Neuron (in vitro differentiated cells): ENCODE measurements around the gene ELF1.

Experiments used
- H2AFZ ChIP-seq: one replicate; pipeline ENCODE4 v1.6.1; 2013; ENCODE audit warnings: low read depth, mild to moderate bottlenecking, inconsistent platforms, low read length, moderate library complexity
- H3K27me3 ChIP-seq: one replicate; pipeline ENCODE4 v1.6.1; 2013; ENCODE audit warnings: low read length; ENCODE audit not compliant: insufficient read depth
- H3K36me3 ChIP-seq: one replicate; pipeline ENCODE4 v1.6.1; 2013; ENCODE audit warnings: low read length; ENCODE audit not compliant: insufficient read depth
- H3K4me1 ChIP-seq: one replicate; pipeline ENCODE4 v1.6.1; 2013; ENCODE audit warnings: low read length; ENCODE audit not compliant: insufficient read depth
- H3K4me3 ChIP-seq: 2 replicates; pipeline ENCODE4 v1.5.1; 2013; ENCODE audit warnings: mild to moderate bottlenecking, low read length, moderate library complexity
- H3K9me3 ChIP-seq: one replicate; pipeline ENCODE4 v1.6.1; 2013; ENCODE audit warnings: low read length

Gene ELF1

DNA sequence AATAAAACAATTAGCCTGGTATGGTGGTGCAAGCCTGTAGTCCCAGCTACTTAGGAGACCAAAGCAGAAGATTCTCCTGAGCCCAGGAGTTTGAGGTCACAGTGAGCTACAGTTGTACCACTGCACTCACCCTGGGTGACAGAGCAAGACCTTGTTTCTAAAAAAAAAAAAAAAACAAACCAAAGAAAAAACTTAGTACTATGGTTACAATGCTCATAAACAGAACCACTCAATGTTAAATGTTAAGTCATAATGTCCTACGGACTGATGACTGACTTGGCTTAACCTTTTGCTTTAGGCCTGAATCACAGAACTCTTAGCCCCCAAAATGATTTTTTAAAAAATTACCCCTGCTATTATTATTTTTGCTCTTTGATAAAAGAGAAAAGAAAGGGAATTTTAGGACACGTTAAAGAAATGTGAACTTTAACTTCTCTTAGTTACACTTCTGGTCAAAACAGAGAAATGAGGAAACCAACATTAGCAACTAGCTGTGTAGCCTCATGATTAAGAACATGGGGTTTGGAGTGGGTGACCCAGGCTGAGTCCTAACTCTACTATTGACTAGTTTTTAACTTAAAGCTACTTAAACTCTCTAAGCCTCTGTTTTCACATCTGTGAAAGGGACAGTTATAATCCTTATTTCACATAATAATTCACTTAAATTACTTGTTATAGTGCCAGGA, 13.7 kb upstream of the ELF1 start:
- Histone ChIP-seq H3K36me3 (no peaks in the 10 kb centered on the region), H3K9me3 (no peaks in the 10 kb centered on the region)

DNA sequence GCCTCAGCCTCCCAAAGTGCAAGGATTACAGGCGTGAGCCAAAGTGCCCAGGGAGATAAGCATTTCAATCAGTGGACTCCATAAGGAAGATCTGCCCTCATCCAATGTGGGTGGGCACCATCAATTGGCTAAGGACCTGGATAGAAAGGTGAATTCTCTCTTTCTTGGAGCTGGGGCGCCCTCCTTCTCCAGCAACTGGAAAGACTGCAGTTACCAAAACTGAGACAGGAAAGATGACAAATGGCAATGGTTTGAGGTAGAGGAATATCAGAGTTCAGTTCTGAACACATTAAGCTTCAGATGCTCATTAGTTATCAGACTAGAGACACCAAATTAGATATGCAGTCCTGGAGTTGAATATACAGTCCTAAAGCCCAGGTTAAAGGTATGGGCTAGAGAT, 10.5 kb upstream of the ELF1 start:
- Histone ChIP-seq H3K27me3 (no peaks in the 10 kb centered on the region), H3K4me1 (no peaks in the 10 kb centered on the region), H3K4me3 (no peak overlapping the region), H3K9me3 (no peaks in the 10 kb centered on the region), H2AFZ (no peak overlapping the region), H3K36me3 (no peaks in the 10 kb centered on the region)

More for the DNA sequence above, 13.7 kb upstream of the ELF1 start:
- H3K4me3 ChIP-seq, result no peak overlapping the region
- H3K4me1 ChIP-seq, result peaks cover 5% of the 10 kb centered on the region
- no peak overlapping the region for H2AFZ ChIP-seq
- H3K27me3 ChIP-seq, result no peaks in the 10 kb centered on the region

- no peaks in the 10 kb centered on the region for H3K4me1 ChIP-seq
- no peak overlapping the region for H3K4me3 ChIP-seq
- H3K36me3 ChIP-seq, result no peaks in the 10 kb centered on the region
- H2AFZ ChIP-seq, result no peak overlapping the region
- no peaks in the 10 kb centered on the region for H3K27me3 ChIP-seq
- no peaks in the 10 kb centered on the region for H3K9me3 ChIP-seq
These were observed 8.9 kb upstream of the ELF1 start for GRCh38 chr13:41028051-41028450.

- no peaks in the 10 kb centered on the region for H3K27me3 ChIP-seq
- H3K4me1 ChIP-seq, result no peaks in the 10 kb centered on the region
These were observed 7.7 kb upstream of the ELF1 start for GRCh38 chr13:41026788-41027187.

GRCh38 chr13:41025518-41025917, 6.4 kb upstream of the ELF1 start:
- no peaks in the 10 kb centered on the region for H3K27me3 ChIP-seq
- no peaks in the 10 kb centered on the region for H3K9me3 ChIP-seq
- H3K4me1 ChIP-seq, result no peaks in the 10 kb centered on the region
- H2AFZ ChIP-seq, result no peak overlapping the region
- no peaks in the 10 kb centered on the region for H3K36me3 ChIP-seq
- no peak overlapping the region for H3K4me3 ChIP-seq

More at GRCh38 chr13:41026788-41027187, 7.7 kb upstream of the ELF1 start:
- H2AFZ ChIP-seq, result no peak overlapping the region
- H3K9me3 ChIP-seq, result no peaks in the 10 kb centered on the region
- H3K4me3 ChIP-seq, result no peak overlapping the region
- no peaks in the 10 kb centered on the region for H3K36me3 ChIP-seq

GRCh38 chr13:41019578-41020347, 647 bp upstream of the ELF1 start:
- H3K4me3 ChIP-seq, result no peak overlapping the region
- H3K4me1 ChIP-seq, result no peaks in the 10 kb centered on the region
- no peak overlapping the region for H2AFZ ChIP-seq
- H3K36me3 ChIP-seq, result no peaks in the 10 kb centered on the region
- H3K9me3 ChIP-seq, result no peaks in the 10 kb centered on the region
- H3K27me3 ChIP-seq, result no peaks in the 10 kb centered on the region

- Histone ChIP-seq H3K4me3 (no peak overlapping the region), H2AFZ (no peak overlapping the region), H3K27me3 (no peaks in the 10 kb centered on the region), H3K4me1 (no peaks in the 10 kb centered on the region), H3K36me3 (no peaks in the 10 kb centered on the region), H3K9me3 (no peaks in the 10 kb centered on the region)
These were observed 541 bp downstream of the ELF1 start for GRCh38 chr13:41018602-41018948.

GRCh38 chr13:41017817-41018601, 1.1 kb downstream of the ELF1 start:
- Histone ChIP-seq H3K4me1 (no peaks in the 10 kb centered on the region), H3K9me3 (no peaks in the 10 kb centered on the region), H2AFZ (no peak overlapping the region), H3K36me3 (no peaks in the 10 kb centered on the region), H3K4me3 (no peak overlapping the region), H3K27me3 (no peaks in the 10 kb centered on the region)

DNA sequence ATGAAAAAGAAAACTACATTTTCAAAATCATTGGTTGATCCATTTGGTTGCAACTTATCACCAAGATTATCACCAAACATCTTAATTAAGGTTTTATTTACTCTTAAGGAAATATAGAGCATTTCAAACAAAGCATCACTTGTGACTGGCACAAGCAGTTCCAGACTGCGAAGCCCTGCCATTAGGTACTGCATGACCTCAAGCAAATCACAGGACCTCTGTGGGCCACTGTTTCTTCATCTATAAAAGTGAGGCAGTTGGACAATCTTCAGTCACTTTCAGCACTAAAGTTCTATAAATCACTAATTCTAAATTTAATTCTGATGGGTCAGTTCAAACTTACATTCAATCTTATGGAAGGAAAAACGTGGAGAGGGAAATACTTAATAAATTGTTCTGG, 2.0 kb downstream of the ELF1 start:
- H3K4me1 ChIP-seq, result no peaks in the 10 kb centered on the region
- H3K4me3 ChIP-seq, result no peak overlapping the region
- H3K27me3 ChIP-seq, result no peaks in the 10 kb centered on the region
- no peaks in the 10 kb centered on the region for H3K36me3 ChIP-seq
- H2AFZ ChIP-seq, result no peak overlapping the region
- H3K9me3 ChIP-seq, result no peaks in the 10 kb centered on the region

DNA sequence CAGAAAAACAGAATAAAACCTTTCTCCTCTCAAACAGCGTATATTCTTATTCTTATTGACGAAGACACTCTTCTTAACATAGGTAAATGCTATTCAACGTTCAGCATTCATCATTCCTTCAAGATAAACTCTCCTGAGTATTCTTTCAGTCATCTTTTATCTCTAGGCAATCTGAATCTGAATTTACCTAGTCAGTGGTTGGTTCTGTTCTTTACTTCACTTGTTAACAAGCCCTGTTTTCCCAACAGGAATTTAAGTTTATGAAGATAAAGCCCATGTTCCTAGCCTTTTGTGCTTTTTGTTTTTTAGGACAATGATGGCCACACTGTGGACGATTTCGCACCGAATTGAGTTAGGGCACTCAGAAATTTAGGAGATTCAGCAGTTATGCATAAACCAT, 3.2 kb downstream of the ELF1 start:
- Histone ChIP-seq H3K9me3 (no peaks in the 10 kb centered on the region), H3K27me3 (no peaks in the 10 kb centered on the region), H3K4me3 (no peak overlapping the region), H2AFZ (no peak overlapping the region), H3K4me1 (no peaks in the 10 kb centered on the region), H3K36me3 (no peaks in the 10 kb centered on the region)

DNA sequence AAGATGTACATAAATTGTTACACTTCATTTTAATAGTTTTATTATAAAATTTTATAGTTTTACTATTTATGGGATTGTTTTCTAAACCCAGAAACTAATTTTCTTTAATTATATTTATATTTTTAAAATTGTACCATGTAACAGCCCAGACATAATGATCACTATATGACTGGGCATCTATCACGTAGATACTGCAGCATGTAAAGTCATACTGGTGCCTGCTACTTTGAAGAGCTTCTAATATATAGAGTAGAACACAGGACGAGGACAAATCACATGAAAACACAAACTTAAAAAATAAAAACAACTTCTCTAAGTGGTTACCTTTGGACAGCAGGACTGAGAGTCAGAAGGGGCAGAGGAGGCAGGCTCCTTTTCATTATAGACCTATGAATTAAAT, 5.3 kb downstream of the ELF1 start:
- no peaks in the 10 kb centered on the region for H3K9me3 ChIP-seq
- no peaks in the 10 kb centered on the region for H3K36me3 ChIP-seq
- H3K4me3 ChIP-seq, result no peak overlapping the region
- H2AFZ ChIP-seq, result no peak overlapping the region
- H3K27me3 ChIP-seq, result no peaks in the 10 kb centered on the region
- H3K4me1 ChIP-seq, result no peaks in the 10 kb centered on the region

DNA sequence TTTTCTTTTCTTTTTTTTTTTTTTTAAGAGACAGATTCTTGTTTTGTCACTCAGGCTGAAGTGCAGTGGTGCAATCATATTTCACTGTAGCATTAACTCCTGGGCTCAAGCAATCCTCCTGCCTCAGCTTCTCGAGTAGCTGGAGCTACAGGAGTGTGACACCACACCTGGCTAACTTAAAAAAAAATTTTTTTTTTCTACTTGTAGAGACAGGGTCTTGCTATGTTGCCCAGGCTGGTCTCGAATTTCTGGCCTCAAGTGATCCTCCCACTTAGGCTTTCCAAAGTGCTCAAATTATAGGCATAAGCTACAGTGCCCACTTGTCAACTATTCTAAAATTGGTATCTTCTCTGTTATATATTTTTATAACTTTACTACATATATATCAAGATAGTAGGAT, 6.6 kb downstream of the ELF1 start:
- Histone ChIP-seq H2AFZ (no peak overlapping the region), H3K4me1 (peaks cover 4% of the 10 kb centered on the region), H3K36me3 (no peaks in the 10 kb centered on the region), H3K27me3 (no peaks in the 10 kb centered on the region), H3K9me3 (no peaks in the 10 kb centered on the region), H3K4me3 (no peak overlapping the region)

DNA sequence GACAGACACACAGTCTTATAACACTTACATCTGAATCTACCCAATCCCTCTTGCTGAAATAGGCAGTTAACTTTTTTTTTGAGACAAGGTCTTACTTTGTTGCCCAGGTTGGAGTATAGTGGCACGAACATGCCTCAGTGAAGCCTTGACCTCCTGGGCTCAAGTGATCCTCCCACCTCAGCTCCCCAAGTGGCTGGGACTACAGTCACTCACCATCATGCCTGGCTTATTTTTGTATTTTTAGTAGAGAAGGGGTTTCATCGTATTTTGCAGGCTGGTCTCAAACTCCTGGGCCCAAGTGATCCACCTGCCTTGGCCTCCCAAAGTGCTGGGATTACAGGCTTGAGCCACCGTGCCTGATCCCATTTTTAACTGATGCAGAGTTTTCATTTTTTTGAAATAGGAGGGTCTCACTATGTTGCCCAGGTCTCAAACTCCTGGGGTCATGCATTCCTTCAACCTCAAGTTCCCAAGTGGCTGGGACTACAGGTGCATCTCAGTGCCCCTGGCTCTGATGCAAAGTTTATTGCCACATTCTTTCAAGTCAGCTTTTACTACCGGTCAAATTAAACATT, 7.6 kb downstream of the ELF1 start:
- Histone ChIP-seq H3K9me3 (no peaks in the 10 kb centered on the region), H3K36me3 (no peaks in the 10 kb centered on the region), H3K4me3 (no peak overlapping the region), H3K4me1 (peaks cover 12% of the 10 kb centered on the region), H3K27me3 (no peaks in the 10 kb centered on the region), H2AFZ (no peak overlapping the region)
